HG03097 (cell line): ENCODE data around the gene CHST11.
"Not testable (repeated sequence)": the region's sequence is repeated elsewhere in the genome, so short reads cannot be mapped to it uniquely, and the experiment has no call there.

Experiments used
- ATAC-seq: cut with Tn5 transposase; IDR thresholded peaks from one replicate; pipeline ENCODE4 v1.9.1; 2021; ENCODE audit not compliant: unreplicated experiment, low FRiP score

CHST11 gene

DNA sequence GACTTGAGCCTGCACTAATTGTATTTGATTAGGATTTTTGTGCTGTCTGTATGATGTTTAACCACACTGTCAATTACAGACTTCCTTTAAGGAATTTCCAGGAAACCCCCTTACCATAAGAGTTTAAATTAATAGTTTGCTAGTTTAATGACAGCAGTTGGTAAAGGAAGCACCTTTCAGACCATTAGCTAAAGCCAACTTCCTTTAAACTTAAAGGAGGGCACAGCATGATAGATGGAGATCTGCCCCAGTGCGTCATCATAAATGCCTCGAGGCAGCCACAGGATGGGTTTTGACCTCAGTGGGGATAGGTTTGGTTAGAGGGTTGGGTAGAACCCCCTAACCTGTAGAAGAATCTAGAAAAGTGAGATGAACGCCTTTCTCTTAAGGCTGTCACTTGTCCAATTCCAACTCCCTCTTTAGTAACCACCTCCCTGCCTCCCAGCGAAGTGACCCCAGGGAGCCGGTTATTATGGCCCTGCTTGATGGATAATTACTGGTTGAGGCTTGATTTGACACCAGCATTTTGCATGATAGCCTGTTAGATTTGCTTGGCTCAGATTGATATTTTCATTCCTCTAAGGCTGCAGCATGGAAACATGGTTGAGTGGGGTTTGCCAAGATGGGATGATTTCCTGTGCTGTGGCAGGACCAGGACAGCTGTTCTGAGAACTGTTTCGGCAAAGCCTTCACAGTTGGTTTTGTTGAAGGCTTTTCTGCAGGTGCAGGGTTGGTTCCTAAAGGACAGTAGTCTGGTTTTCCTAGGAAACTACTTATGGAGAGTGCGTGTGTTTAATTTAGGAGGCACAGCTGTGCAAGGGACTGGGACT lies 62.7 kb downstream of the CHST11 start:
- no peak for ATAC-seq

DNA sequence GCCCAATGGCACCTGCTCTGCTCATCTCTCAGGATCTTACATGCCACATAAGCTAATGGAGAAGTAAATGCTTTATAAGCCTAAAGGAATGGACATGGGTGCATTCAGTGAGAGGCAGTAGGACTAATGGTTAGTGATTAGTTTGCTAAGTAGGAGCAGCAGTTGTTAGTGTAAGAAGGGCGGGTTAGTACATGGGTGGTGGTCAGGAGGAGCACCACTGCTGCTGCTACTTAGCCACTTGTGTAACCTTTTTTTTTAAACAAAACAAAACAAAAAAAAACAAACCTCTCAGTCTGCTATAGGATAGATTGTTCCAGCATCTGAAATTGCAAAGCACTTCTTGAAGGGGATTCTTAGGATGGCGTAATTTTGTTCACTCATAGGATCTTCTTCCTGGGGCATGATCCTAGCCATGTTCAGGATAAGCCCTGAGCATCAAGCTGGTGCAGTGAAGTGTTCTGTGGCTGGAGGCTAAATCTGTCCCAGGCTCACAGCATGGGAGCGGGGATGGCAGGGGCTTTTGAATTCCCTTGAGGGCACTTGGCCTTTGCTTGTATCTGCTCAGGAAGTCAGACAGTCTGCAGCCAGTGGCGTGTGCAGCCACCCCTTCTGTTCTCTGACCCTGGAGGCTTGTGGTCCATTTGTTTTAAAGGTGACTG lies 63.6 kb downstream of the CHST11 start:
- peak; percentile 56 for ATAC-seq

DNA sequence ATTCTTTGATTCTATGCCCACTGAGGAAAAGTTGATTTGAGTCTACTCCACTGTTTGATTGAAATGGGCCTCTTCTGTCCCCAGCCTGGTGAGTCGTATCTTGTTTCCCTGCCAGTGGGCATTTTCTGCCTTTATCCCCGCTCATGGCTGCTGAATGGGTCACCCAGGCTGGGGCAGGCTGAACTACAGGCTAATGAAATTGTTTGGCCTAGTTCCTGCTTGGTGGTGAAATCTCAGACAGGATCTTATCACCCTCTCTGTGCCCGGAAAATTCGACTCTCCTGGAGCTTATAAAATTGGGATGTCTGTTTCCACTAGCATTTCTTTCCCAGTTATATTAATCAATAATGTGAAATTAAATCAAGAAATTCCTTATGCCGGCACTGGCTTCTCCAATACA lies 65.0 kb downstream of the CHST11 start:
- no peak for ATAC-seq

DNA sequence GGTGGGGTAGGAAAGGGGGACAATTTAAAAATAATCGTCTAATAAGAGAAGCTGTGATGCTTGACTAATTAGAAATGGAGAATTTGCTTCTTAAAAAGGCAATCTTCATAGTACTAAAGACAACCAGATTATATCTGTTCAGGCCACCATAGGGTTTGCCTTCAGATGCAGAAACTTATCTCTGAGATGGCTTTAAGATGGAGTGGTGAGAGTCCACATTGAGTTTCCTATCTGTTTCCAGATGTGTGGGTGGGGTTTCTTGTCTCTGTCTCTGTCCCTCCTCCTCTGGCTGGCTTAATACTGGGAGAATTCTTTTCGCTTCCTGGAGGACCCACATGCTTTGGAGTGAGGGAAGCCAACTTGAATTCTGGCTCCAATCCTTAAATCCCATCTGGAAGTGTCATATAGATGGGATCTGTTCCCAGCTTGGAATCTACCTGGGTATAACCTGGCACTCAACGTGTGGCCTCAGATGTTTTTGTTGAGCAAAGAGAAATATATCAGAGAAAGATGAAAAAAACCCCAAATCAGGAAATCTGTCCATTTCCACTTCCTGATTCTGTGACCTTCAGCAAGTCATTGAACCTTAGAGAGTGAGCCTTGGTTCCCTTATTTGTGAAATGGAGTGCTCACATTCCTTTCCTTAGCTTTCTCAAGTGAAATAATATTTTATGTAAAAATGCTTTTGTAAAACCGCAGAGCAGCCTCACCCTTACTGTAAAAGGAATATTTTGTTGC lies 66.4 kb downstream of the CHST11 start:
- no peak for ATAC-seq

DNA sequence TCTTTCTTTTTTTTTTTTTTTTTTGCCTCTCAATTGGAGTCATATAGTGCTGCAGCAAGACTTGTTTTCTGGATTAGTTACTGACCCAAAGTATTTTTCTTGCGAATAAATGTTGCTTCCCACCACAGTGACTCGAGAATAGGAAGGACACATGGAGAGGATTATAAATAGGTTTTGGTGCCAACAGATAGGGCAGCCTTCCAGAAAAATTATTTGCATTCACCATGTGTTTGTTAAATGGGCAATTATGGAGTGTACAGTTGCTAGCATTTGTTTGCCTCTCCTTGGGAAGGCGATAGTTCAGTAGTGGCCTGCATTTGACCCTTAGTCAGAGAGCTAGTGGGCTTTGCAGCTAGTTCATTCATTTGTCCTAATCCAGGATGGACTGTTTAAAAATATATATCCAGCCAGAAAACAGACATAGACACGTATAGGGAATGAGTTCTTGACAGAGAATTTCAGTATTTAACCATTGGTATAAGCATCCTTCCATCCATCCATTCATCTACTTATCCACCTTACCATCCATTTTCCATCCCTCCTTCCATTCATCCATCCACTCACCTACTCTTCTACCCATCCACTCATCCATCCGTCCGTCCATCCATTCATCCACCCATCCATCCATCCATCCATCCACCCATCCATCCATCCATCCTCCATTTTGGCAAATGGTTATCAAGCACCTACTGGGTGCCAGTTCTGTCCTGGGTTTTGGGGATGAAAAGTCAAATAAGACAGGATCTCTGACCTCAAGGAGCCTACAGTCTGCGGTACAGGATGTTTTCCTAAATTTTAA lies 67.5 kb downstream of the CHST11 start:
- no peak for ATAC-seq

DNA sequence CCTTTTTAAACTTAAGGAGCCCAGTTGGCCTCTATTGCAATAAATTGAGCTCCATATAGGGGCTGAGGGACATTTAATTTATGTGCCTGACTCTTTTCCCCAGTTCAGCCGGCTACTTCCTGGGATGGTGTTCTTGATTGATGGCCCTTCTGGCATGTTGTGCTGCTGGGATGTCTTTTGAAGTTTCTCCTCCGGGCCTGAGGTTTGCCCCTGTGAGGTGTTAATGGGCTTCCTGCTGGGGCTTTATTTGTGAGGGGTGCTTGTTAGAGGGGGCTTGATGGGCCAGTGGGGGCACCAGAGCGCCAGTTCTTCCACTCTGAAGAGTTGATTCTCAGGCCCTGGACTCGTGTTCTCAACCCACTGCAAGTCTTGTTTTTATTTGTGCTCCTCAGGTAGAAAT lies 69.6 kb downstream of the CHST11 start:
- ATAC-seq: no peak

DNA sequence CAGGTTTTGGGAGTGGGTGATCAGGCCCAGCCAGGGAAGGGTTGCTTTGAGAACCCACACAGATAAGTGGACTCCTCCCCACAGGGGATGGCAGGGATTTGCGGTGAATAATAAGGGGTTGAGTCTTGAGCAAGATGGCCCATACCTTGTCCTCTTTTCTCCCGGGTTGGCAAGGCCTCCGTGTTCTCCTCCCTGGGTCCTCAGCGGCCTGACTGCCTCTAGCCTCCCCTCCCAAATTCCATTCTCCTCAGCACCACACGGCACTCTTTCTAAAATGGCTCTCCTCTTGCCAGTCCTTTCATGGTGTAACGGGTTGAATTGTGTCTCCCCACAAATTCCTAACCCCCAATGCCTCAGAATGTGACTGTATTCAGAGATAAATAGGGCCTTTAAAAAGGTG lies 70.0 kb downstream of the CHST11 start:
- ATAC-seq: no peak

DNA sequence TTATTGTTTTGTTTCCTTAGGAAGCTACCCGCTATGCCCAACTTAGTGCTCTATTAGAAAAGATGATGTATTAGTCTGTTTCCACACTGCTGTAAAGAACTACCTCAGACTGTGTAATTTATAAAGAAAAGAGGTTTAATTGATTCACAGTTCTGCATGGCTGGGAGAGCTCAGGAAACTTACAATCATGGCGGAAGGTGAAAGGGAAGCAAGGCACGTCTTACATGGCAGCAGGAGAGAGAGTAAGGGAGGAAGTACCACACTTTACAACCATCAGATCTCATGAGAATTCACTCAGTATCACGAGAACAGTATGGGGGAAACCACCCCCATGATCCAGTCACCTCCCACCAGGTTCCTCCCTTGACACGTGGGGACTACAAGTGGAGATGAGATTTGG lies 70.9 kb downstream of the CHST11 start:
- not testable (repeated sequence) for ATAC-seq

DNA sequence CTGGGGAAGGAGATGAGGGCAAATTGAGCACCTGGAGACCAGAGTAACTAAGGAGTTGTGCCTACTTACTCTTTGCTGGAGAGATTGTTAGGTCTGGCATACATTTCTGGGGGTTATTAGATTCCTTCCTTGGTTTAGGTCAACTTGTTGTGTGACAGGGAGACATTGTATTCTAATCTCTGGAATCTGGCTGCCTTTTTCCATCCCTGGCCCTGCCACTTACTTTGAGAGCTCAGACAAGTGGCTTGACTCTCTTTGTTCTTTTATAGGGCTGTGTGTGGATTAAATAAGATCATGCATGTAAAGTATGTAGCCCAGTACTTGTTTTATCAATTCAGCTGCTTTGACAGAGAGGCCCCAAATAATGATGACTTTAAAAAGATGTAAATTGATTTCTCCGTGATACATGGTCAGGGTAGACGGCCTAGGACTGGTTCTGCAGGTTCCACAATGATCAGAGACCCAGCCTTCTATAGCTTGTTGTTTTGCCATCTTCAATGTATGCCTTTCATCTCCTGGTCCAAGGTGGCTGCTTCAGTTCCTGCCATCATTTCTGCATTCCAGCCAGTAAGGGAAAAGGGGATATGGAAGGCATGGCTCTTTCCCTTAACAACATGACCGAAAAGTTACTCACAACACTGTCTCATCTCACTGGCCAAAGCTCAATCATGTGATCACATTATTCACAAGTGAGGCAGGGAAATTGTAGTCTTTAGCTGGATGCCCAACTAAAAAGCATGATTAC lies 72.6 kb downstream of the CHST11 start:
- no peak for ATAC-seq

DNA sequence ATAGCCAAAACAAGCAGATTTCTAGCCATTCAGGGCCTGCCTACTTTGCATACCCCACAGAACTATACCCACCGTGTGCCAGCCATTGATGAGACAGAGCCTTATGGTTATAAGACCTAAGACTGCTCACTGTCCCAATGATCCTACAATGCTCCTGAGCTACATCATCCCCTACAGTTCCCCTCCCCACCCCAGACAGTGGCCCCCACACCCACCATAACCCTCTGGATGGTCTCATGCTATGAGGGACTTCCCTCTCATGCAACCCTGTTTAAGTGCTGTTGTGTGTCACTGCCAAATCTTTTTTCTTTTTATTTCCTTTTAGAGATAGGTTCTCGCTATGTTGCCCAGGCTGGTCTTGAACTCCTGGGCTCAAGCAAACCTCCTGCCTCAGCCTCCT lies 75.9 kb downstream of the CHST11 start:
- no peak for ATAC-seq

DNA sequence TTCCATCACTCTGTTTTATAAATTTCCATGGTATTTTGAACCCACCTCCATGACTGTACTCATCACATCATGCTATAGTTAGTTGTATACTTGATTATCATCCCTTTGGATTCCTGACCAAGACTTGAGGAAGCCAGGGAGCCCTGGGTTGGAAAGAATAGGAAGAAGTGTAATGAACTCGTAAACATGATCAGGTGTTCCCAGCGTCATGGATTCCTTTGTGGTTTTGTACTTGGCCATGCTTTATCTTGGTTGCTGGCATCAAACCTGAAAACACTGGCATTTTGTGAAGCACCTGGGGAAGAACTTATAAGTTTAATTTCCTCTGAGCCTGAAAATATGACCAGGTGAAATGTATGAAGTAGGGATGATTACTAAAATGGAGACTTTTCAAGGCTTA lies 76.4 kb downstream of the CHST11 start:
- no peak for ATAC-seq

DNA sequence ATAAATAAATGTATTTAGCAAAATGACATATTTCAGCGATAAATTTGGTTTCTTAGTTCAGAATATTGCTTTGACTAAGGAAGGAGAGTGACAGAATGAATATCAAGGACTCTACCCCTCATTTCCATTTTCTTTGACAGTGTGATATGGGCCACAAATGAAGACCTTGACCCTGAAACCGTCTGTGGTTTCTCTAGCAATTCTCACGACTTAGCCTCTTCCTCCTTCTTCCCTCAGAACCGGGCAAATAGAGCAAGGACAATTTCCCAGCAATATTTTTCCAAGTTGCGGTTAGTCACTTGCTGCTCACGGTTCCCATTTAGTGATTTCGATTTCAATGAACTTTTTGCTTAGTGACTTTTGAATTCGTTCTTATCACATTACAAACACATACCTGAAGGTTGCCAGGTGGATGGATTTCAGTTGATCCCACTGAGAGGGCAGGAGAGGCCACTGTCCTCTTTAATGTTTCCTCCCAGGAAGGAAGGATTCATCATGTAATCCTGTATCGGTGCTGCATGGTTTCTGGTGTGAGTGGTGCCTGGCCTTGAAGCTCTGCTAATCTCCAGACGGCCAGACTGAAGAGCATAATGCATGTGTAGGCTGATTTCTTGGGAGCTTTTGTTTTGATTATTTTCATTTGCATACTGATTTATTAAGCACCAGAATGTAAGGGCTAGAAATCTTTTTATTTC lies 77.6 kb downstream of the CHST11 start:
- no peak for ATAC-seq

DNA sequence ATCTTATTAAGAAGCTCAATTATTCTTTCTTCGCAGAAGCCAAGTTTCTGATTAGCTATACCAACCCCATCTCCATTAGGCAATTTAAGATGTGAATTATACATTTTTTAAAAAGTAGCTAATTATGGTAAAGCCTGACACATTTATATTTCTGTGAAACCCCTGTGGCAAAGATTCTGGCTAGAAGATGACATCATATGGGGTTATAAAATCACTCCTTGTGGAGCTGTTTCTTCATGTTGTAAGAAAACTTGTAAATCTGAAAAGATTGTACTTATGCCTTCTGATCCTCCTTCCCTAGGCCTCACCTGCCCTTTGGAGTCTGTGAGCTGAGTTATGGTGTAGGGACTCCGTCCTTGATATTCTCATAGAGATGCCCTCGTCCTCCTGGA lies 78.1 kb downstream of the CHST11 start:
- ATAC-seq: no peak

DNA sequence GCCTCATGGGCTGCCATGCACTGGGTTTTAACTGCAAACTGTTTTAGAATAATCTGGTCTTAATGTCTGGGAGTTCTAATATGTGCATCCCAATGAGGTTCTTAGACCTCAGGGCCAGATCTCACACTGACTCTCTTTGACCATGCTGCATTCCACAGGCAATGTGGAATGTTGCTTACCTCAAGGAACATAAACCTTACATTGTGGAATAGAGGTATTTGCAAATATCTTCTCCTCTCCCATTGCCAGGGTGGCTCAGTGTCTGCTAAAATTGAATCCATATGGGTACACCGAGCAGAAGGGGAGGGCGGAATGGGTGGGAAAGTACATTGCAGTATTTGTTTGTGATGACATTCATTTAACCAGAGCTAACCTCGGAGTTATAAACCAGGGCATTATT lies 78.6 kb downstream of the CHST11 start:
- no peak for ATAC-seq

DNA sequence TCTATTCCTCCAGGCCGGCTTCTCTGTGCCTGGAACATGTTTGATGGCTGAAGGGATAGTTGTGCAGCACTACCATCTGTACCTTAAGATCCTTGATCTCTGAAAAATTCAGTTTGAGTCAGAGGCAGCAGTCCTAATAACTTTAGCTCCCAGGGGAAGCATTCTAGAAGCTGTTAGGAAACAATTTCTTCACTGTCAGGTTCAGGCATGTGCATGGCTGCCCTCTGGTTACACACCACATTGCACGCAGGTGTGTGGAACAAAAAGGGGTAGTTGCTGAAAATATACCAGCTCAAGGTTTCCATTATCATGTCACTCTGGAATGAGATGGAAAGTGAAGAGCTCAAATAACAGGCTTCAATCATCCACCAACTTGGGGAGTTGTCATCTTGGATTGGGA lies 80.1 kb downstream of the CHST11 start:
- ATAC-seq: no peak

DNA sequence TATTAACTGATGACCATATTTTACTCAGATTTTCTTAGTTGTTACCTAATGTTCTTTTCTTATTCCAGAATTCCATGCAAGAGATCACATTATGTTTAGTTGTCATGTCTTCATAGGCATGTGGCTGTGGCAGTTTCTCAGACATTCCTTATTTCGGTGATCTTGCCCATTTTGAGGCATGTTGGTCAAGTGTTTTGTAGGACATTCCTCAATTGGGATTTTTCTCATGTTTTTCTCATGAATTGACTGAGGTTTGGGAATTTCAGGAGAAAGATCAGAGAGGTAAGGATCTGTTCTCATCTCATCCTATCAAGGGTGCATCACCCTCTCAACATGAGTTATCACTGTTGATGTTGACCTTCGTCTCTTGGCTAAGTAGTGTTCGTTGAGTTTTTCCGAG lies 81.3 kb downstream of the CHST11 start:
- ATAC-seq: no peak

DNA sequence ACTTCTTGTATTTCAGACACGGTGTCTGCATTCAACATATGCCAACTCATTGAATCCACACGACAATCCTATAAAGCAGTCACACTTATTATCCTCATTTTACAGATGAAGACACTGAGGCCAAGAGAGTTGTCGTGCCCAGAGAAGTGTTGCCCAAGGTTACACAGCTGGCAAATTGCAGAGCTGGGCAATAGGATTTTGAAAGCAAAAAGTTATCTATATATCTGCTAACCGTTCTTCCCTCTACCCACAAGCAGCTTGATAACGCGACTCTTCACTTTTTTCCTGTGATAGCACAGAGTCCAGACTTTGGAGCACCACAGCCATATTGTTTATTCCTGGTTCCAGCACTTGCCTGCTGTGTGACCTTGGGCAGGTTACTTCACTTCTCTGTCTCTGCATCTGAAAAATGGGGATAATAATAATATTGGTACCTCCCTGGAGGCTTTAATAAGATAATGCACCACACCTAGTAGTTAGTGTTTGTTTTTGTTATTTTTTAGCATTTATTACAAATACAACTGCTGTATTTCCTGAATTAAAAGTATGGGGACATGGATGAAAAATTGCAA lies 82.2 kb downstream of the CHST11 start:
- ATAC-seq: no peak

DNA sequence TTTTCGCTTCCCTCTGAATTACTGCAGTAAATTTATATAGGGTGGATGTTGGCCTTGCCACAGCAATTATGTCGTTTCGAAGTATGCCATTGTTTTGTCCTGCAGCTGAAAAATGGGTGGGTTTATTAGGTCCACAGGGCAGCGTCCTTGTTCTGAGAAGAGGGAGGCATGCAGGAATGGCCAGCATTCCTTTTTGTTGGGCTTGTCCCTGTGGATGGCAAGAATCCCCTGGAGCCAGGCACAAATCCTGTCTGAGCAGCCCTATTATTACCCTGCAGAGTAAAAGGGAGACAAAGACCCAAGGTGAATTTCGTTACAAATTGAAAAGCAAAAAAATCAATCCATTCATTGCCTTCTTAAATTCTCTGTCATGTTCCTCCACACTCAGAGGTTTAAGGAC lies 88.1 kb downstream of the CHST11 start:
- no peak for ATAC-seq

DNA sequence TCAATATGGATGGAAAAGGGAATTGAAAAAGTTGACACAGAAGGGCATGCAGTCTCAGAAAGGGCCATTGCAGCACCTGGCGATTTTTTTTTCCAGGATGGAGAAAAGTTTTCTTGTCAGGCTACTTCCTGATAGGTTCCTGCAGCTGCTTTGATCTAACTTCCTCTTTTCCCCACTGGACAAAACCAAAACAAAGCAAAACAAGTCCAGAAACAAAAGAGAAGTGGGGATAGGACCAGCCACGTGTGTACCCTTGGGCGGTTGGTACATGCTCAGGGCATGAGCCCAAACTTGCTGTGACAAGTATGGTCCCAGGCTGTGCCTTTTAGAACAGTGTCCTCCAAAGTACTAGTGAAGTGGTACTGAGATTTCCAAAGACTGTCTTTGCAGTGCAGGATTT lies 89.8 kb downstream of the CHST11 start:
- ATAC-seq: no peak
